Measurements from ENCODE around the gene TSPO.

Gene TSPO

GRCh38 chr22:43210631-43211515 lies 59.5 kb downstream of the TSPO start:
- Histone ChIP-seq H3K36me3 (replicated peaks; ENCODE audit: insufficient read depth, low read length) (no peaks in the 10 kb centered on the region), H3K79me2 (ENCODE audit: low read length) (no peaks in the 10 kb centered on the region), H3F3A (ENCODE audit: insufficient read depth, low read length) (no peaks in the 10 kb centered on the region), H3K4me1 (ENCODE audit: low read length) (no peaks in the 10 kb centered on the region), H3K27ac (ENCODE audit: low read length) (no peak overlapping the region), H2AFZ (ENCODE audit: low read length) (no peak overlapping the region), H4K20me1 (ENCODE audit: insufficient read depth, low read length) (no peaks in the 10 kb centered on the region), H3K9ac (ENCODE audit: low read length) (no peak overlapping the region), H3K27me3 (replicated peaks; ENCODE audit: insufficient read depth, low read length) (peaks cover 97% of the 10 kb centered on the region), H3K4me3 (ENCODE audit: low read length) (no peak overlapping the region), H3K9me2 (replicated peaks; ENCODE audit: insufficient read depth, low read length) (no peaks in the 10 kb centered on the region), H3K4me2 (ENCODE audit: low read depth, low read length) (no peak overlapping the region), H3K9me3 (replicated peaks; ENCODE audit: insufficient read depth, low read length) (no peaks in the 10 kb centered on the region)
- TF ChIP-seq EZH2phosphoT487 (IDR thresholded peaks at IDR 0.05; ENCODE audit: low read length) (no peak), CTCF (IDR thresholded peaks at IDR 0.05; ENCODE audit: low read length) (no peak), EZH2 (optimal IDR thresholded peaks at IDR 0.05; ENCODE audit: low read depth, low read length) (no peak)
- no peak for DNase-seq

GRCh38 chr22:43211941-43212433 lies 60.6 kb downstream of the TSPO start:
- TF ChIP-seq EZH2phosphoT487 (IDR thresholded peaks at IDR 0.05; ENCODE audit: low read length) (no peak), CTCF (IDR thresholded peaks at IDR 0.05; ENCODE audit: low read length) (no peak), EZH2 (optimal IDR thresholded peaks at IDR 0.05; ENCODE audit: low read depth, low read length) (no peak)

GRCh38 chr22:43212434-43212952 lies 61.1 kb downstream of the TSPO start:
- Histone ChIP-seq H3K9ac (ENCODE audit: low read length) (no peak overlapping the region), H3K4me2 (ENCODE audit: low read depth, low read length) (no peak overlapping the region), H2AFZ (ENCODE audit: low read length) (no peak overlapping the region), H3K27ac (ENCODE audit: low read length) (no peak overlapping the region), H3F3A (ENCODE audit: insufficient read depth, low read length) (no peaks in the 10 kb centered on the region), H3K9me3 (replicated peaks; ENCODE audit: insufficient read depth, low read length) (no peaks in the 10 kb centered on the region), H3K9me2 (replicated peaks; ENCODE audit: insufficient read depth, low read length) (no peaks in the 10 kb centered on the region), H3K36me3 (replicated peaks; ENCODE audit: insufficient read depth, low read length) (no peaks in the 10 kb centered on the region), H3K79me2 (ENCODE audit: low read length) (no peaks in the 10 kb centered on the region), H3K4me3 (ENCODE audit: low read length) (no peak overlapping the region), H3K4me1 (ENCODE audit: low read length) (no peaks in the 10 kb centered on the region), H4K20me1 (ENCODE audit: insufficient read depth, low read length) (no peaks in the 10 kb centered on the region), H3K27me3 (replicated peaks; ENCODE audit: insufficient read depth, low read length) (peaks cover 81% of the 10 kb centered on the region)
- no peak for TF ChIP-seq CTCF (IDR thresholded peaks at IDR 0.05; ENCODE audit: low read length)
- TF ChIP-seq EZH2 (optimal IDR thresholded peaks at IDR 0.05; ENCODE audit: low read depth, low read length), result no peak
- TF ChIP-seq EZH2phosphoT487 (IDR thresholded peaks at IDR 0.05; ENCODE audit: low read length), result no peak
- no peak for DNase-seq

More at GRCh38 chr22:43211941-43212433, 60.6 kb downstream of the TSPO start:
- no peaks in the 10 kb centered on the region for H3F3A ChIP-seq (ENCODE audit: insufficient read depth, low read length)
- no peak overlapping the region for H3K9ac ChIP-seq (ENCODE audit: low read length)
- no peak overlapping the region for H2AFZ ChIP-seq (ENCODE audit: low read length)
- peaks cover 86% of the 10 kb centered on the region for H3K27me3 ChIP-seq (replicated peaks; ENCODE audit: insufficient read depth, low read length)
- no peaks in the 10 kb centered on the region for H3K36me3 ChIP-seq (replicated peaks; ENCODE audit: insufficient read depth, low read length)
- no peak overlapping the region for H3K4me2 ChIP-seq (ENCODE audit: low read depth, low read length)
- H4K20me1 ChIP-seq (ENCODE audit: insufficient read depth, low read length), result no peaks in the 10 kb centered on the region
- no peak for DNase-seq
- no peaks in the 10 kb centered on the region for H3K79me2 ChIP-seq (ENCODE audit: low read length)
- H3K4me3 ChIP-seq (ENCODE audit: low read length), result no peak overlapping the region
- no peaks in the 10 kb centered on the region for H3K9me3 ChIP-seq (replicated peaks; ENCODE audit: insufficient read depth, low read length)
- no peak overlapping the region for H3K27ac ChIP-seq (ENCODE audit: low read length)
- H3K9me2 ChIP-seq (replicated peaks; ENCODE audit: insufficient read depth, low read length), result no peaks in the 10 kb centered on the region
- no peaks in the 10 kb centered on the region for H3K4me1 ChIP-seq (ENCODE audit: low read length)
